GM21423 (cell line): ENCODE results near the gene SLC22A5.
"Not testable (repeated sequence)": the region's sequence is repeated elsewhere in the genome, so short reads cannot be mapped to it uniquely, and the experiment has no call there.

Experiments
- ATAC-seq: cut with Tn5 transposase; IDR thresholded peaks from one replicate; pipeline ENCODE4 v1.9.1; 2021; ENCODE audit warnings: mild to moderate bottlenecking, moderate library complexity; ENCODE audit not compliant: unreplicated experiment

Gene SLC22A5

DNA sequence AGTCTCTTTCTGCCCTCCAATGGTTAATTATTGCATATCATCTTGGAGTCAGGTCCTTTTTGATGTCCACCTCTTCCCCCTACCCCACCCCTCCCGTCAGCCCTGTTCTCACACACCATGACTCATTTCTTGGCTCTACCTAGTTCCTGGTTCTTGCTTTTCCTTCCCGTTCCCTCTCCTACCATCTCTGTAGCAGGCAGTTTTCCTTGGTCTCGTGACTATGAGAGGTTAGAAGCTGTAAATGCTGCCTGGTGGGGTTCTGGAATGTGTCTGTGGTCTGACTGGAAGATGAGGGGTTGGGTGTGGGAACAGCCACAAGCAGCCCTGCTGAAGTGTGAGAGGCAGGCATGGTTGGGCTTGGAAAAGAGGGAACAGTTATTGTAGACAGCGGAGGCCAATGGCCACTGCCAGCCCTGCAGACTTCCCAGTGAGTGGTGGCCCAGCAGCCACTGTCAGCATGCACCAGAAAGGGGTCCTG lies 18.2 kb downstream of the SLC22A5 start:
- ATAC-seq = no peak

DNA sequence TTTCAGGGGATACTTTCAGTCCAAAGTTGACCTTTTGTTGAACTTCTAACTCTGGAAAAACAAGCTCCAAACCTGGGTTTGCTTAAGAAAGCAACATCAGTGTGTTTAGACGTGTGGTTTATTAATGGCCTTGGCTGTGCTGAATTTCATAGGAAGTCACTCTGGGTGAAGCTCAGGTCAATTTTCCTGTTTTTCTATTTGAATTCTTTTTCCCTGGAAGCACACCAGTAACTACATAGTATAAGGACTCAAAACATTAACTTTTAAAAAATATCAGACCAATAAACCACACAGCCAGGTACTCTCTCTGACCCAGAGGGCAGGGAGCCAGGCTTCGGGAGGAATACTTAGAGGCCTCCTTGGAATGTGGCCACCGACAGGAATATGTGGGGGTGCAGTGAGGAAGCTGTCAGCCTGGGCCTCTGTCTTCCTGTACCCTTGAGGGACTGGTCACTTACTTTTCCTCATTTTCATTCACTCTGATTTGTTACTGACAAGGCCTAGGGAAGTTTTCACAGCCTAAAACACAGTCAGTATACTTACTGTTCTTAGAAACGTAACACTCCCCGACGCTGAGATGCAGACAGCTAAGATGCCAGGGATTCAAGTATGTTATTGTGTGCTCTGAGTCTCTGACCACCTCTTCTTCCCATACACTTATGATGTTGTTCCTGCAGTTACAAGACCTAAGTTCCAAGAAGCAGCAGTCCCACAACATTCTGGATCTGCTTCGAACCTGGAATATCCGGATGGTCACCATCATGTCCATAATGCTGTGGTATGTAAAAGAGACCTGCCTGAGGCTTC lies 18.9 kb downstream of the SLC22A5 start:
- no peak for ATAC-seq

- no peak for ATAC-seq
These were observed 19.5 kb downstream of the SLC22A5 start for GRCh38 chr5:132389051-132389331.

- no peak for ATAC-seq
These were observed 20.2 kb downstream of the SLC22A5 start for GRCh38 chr5:132389585-132390286.

- ATAC-seq = no peak
These were observed 21.7 kb downstream of the SLC22A5 start for GRCh38 chr5:132391247-132391646.

GRCh38 chr5:132391870-132392269 lies 22.4 kb downstream of the SLC22A5 start:
- no peak for ATAC-seq

GRCh38 chr5:132392411-132392810 lies 22.9 kb downstream of the SLC22A5 start:
- no peak for ATAC-seq

- ATAC-seq = no peak
These were observed 23.7 kb downstream of the SLC22A5 start for GRCh38 chr5:132392978-132393825.

DNA sequence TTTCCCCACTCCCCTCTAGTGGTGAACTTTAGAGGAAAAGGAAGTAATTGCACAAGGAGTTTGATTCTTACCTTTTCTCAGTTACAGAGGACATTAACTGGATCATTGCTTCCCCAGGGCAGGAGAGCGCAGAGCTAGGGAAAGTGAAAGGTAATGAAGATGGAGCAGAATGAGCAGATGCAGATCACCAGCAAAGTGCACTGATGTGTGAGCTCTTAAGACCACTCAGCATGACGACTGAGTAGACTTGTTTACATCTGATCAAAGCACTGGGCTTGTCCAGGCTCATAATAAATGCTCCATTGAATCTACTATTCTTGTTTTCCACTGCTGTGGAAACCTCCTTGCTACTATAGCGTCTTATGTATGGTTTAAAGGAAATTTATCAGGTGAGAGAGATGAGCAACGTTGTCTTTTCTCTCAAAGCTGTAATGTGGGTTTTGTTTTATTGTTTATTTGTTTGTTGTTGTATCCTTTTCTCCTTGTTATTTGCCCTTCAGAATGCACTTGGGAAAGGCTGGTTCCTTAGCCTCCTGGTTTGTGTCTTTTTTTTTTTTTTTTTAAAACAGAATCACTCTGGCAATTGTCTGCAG lies 25.3 kb downstream of the SLC22A5 start:
- ATAC-seq = peak; percentile 73

DNA sequence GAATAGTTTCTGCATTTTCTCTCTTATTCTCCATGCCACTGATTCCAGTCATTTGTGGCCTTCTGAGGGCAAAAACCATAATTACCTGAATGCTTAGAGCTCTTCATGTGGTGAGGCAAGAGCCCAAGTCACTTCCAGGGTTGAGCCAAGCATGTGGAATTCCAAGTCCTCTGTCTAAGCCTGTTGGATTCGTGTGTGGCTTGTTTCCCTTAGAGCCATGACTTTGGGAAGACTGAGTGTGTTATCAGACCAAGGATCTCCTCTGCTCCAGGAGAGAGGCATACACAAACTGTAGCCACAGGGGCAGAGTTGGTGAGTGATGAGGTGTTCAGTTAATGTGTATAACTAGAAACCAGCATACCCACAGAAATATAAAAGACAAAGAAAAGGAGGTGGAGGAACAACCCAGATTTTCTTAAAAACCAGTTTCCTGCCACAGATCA lies 27.1 kb downstream of the SLC22A5 start:
- no peak for ATAC-seq

GRCh38 chr5:132397224-132397623 lies 27.7 kb downstream of the SLC22A5 start:
- ATAC-seq = no peak

- not testable (repeated sequence) for ATAC-seq
These were observed 28.6 kb downstream of the SLC22A5 start for GRCh38 chr5:132397936-132398675.

- not testable (repeated sequence) for ATAC-seq
These were observed 34.5 kb downstream of the SLC22A5 start for GRCh38 chr5:132404041-132404440.

DNA sequence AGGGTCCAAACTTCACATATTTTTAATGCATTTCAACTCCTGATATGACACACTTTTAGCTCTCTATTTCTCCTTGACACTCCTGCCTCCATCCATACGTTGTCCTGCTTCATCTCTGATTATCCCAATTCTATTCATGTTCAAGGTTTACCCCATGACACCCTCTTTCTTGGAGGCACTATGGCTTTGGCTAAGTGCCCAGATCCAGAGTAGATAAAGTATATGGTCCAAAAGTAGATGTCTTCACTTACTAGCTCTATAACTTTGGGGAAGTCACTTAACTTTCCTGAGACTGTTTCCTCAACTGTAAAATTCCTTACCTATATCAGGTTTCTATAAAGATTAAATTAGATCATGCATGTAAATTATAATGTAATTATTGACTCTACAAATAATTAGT lies 36.1 kb downstream of the SLC22A5 start:
- ATAC-seq = no peak

DNA sequence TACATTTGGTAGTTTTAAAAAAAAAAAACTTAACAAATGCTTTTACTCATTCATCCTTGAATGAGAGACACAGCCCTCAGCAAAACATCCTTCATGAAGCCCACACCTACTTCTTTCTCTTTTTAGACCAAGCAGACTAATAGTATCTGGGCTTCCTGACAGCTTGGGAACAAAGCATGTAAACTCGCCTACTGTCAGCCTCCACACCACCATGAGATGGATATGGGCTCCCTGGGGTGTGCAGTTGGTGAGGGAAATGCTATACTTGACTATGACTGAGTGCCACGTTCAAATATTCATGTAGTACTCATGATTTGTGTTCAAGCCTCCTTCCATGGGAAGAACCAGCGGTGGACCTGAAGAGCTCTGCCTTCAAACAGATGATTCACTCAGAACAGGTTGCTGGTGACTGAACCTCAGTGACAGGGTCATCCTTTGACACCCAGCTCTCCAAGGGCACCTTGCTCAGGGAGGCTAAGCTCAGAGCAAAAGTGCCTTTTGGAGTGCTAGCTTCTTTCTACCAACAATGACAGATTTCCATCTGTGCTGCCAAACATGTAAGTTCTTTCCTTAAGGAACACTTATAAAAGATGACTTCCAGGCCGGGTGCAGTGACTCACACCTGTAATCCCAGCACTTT lies 36.8 kb downstream of the SLC22A5 start:
- no peak for ATAC-seq

DNA sequence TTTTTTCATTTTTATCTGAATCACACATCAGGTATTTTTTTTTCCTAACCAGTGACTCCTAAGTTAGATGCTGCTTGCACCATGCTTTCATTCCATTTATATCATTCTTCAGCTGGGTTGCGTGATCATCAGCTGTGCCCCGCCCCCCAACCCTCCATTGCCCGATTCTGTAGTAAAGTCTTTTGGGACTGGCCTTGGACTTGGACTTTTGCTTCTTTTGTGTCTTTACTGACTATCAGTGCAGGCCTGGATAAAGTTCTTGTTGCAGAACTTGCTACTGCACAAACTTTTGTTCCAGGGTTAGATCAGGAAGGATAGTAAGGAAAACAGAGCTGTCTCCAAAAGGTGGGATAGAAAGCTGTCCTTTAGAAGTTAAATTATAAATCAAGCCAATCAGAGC lies 38.5 kb downstream of the SLC22A5 start:
- no peak for ATAC-seq

DNA sequence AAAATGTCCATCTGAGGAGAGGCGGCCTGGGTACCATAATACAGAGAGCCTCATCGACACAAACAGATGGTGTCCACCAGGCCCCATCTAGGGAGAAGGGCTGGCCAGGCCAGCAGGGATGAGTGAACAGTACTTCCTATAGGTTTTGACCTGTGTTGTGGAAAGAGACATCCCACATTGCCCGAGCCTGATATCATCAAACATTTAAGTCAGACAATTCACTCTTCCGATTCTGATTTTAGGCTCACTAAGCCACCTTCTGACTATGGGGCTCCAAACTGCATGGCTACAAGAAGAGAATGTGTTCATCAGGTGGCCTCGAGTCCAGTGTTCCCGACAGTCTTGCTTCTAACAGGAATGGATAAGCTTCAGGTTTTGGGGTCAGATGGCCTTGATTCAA lies 38.9 kb downstream of the SLC22A5 start:
- ATAC-seq = no peak

- ATAC-seq = no peak
These were observed 39.5 kb downstream of the SLC22A5 start for GRCh38 chr5:132408965-132409364.

GRCh38 chr5:132410451-132411303 lies 41.2 kb downstream of the SLC22A5 start:
- ATAC-seq = peak; percentile 67
